KMS-11 (cell line): ENCODE results near the gene FBN1.

Experiments
- H2AFZ ChIP-seq: fragments of 200-600 bp; sonication (generic); 2 replicates; pipeline ENCODE4 v1.6.1; 2016; ENCODE audit warnings: antibody characterized with exemption, mixed run types, low read depth
- H3K27ac ChIP-seq: fragments of 200-600 bp; sonication (generic); 2 replicates; pipeline ENCODE4 v1.6.1; 2016; ENCODE audit warnings: mild to moderate bottlenecking, mixed run types
- H3K27me3 ChIP-seq: fragments of 200-600 bp; sonication (generic); 2 replicates; pipeline ENCODE4 v1.6.1; 2017; ENCODE audit warnings: mild to moderate bottlenecking, low read depth, mixed run types, moderate library complexity; ENCODE audit not compliant: insufficient read depth
- H3K36me3 ChIP-seq: fragments of 200-600 bp; sonication (generic); 2 replicates; pipeline ENCODE4 v1.6.1; 2017; ENCODE audit warnings: mild to moderate bottlenecking, mixed run types; ENCODE audit not compliant: insufficient read depth
- H3K4me1 ChIP-seq: fragments of 200-600 bp; sonication (generic); 2 replicates; pipeline ENCODE4 v1.6.1; 2016; ENCODE audit warnings: mild to moderate bottlenecking, low read depth, mixed run types; ENCODE audit not compliant: poor library complexity, severe bottlenecking
- H3K4me2 ChIP-seq: fragments of 200-600 bp; sonication (generic); 2 replicates; pipeline ENCODE4 v1.7.0; 2016; ENCODE audit warnings: mild to moderate bottlenecking, mixed run types
- H3K4me3 ChIP-seq: fragments of 200-600 bp; sonication (generic); IDR thresholded peaks from 2 replicates; pipeline ENCODE4 v1.6.1; 2017; ENCODE audit warnings: low read depth, low read length, mixed read lengths; ENCODE audit not compliant: insufficient read depth
- H3K79me2 ChIP-seq: fragments of 200-600 bp; sonication (generic); 2 replicates; pipeline ENCODE4 v1.6.1; 2016; ENCODE audit warnings: low read depth, mixed run types; ENCODE audit not compliant: insufficient read depth
- H3K9ac ChIP-seq: fragments of 200-600 bp; sonication (generic); 2 replicates; pipeline ENCODE4 v1.6.1; 2016; ENCODE audit warnings: mild to moderate bottlenecking, mixed run types
- H4K20me1 ChIP-seq: fragments of 200-600 bp; sonication (generic); 2 replicates; pipeline ENCODE4 v1.6.1; 2016; ENCODE audit warnings: mild to moderate bottlenecking, mixed run types; ENCODE audit not compliant: insufficient read depth
- CTCF ChIP-seq: fragments of 200-600 bp; sonication (generic); conservative IDR thresholded peaks from 2 replicates; pipeline ENCODE4 v1.6.1; 2017; ENCODE audit warnings: low read depth, mild to moderate bottlenecking, antibody characterized with exemption, low read length, moderate library complexity, mixed read lengths

The FBN1 gene

GRCh38 chr15:48360841-48361240 is 284.7 kb downstream of the FBN1 start:
- Histone ChIP-seq H3K79me2 (no peaks in the 10 kb centered on the region), H3K36me3 (no peaks in the 10 kb centered on the region), H3K27ac (no peak overlapping the region), H4K20me1 (no peaks in the 10 kb centered on the region), H3K9ac (no peak overlapping the region), H3K27me3 (no peaks in the 10 kb centered on the region), H2AFZ (no peak overlapping the region), H3K4me2 (no peak overlapping the region), H3K4me3 (no peak overlapping the region), H3K4me1 (peaks cover 7% of the 10 kb centered on the region)
- no peak for TF ChIP-seq CTCF
